ENCODE data around the gene CCT6A. TPM values are rescaled to one million over a fixed set of nuclear protein-coding genes. Genes with fewer than 3 reads are reported as not detected.
"Not testable (repeated sequence)": the region's sequence is repeated elsewhere in the genome, so short reads cannot be mapped to it uniquely, and the experiment has no call there.

CCT6A gene
- total RNA-seq, 4 donors from 2014 or later = 60.0 to 99.0 (median 77.9) TPM

- no peak for DNase-seq (ENCODE audit: low spot score in 2 of 2)
- Histone ChIP-seq H3K9me3 (no peaks in the 10 kb centered on the region), H3K36me3 (peaks cover 0 to 65% (median 0%) of the 10 kb centered on the region in 3 donors), H3K4me3 (no peak overlapping the region), H3K27me3 (no peaks in the 10 kb centered on the region), H3K4me1 (peaks cover 0 to 31% (median 10%) of the 10 kb centered on the region in 4 donors), H3K27ac (no peak overlapping the region)
- no peak for TF ChIP-seq EP300 (IDR thresholded peaks at IDR 0.05)
- no peak for TF ChIP-seq CTCF (IDR thresholded peaks at IDR 0.05)
- TF ChIP-seq POLR2A (IDR thresholded peaks at IDR 0.05) = no peak
- WGBS, 2 donors = 54 to 64% methylated on average over 11 to 13 of the region's 13 CpGs
Observed at GRCh38 chr7:56083150-56083785, 31.7 kb downstream of the CCT6A start.

DNA sequence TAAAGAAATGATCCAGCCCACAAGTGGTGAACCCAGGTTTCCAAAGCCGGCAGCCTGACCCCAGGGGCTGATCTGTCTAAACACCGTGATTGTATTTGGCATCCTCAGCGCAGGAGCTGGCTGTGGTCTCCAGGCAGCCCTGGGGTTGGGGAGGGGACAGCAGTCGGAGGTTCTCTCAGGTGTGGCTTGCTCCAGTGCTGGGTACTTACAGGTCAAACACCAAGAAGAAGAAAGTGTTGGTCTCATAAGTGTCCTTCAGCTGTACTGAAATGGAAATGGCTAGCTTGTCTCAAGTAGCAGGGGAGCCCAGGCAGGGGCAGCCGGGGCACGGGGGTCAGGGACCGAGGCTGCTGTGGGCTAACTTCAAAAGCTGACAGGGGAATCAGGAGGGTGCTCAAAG, 35.2 kb downstream of the CCT6A start:
- peaks cover 0 to 12% (median under 1%) of the 10 kb centered on the region in 4 donors for H3K4me1 ChIP-seq
- H3K36me3 ChIP-seq = peaks cover 0 to 54% (median 0%) of the 10 kb centered on the region in 3 donors
- no peak overlapping the region for H3K27ac ChIP-seq
- 90 to 95% methylated on average over 7 of the region's 7 CpGs for WGBS, 2 donors
- no peaks in the 10 kb centered on the region for H3K9me3 ChIP-seq
- H3K4me3 ChIP-seq = no peak overlapping the region
- TF ChIP-seq POLR2A (IDR thresholded peaks at IDR 0.05) (no peak), CTCF (IDR thresholded peaks at IDR 0.05) (no peak), EP300 (IDR thresholded peaks at IDR 0.05) (no peak)
- no peak for DNase-seq (ENCODE audit: low spot score in 2 of 2)
- no peaks in the 10 kb centered on the region for H3K27me3 ChIP-seq

- TF ChIP-seq POLR2A (IDR thresholded peaks at IDR 0.05) (no peak), EP300 (IDR thresholded peaks at IDR 0.05) (no peak), CTCF (IDR thresholded peaks at IDR 0.05) (no peak)
- H3K4me1 ChIP-seq = peaks cover 0 to 19% (median 7%) of the 10 kb centered on the region in 4 donors
- no peaks in the 10 kb centered on the region for H3K9me3 ChIP-seq
- no peak for DNase-seq (ENCODE audit: low spot score in 2 of 2)
- no peaks in the 10 kb centered on the region for H3K27me3 ChIP-seq
- peaks cover 0 to 48% (median 0%) of the 10 kb centered on the region in 3 donors for H3K36me3 ChIP-seq
- no peak overlapping the region for H3K27ac ChIP-seq
- 86 to 88% methylated on average over 15 to 16 of the region's 16 CpGs for WGBS, 2 donors
- H3K4me3 ChIP-seq = no peak overlapping the region
Observed at GRCh38 chr7:56087445-56087844, 35.9 kb downstream of the CCT6A start.

DNA sequence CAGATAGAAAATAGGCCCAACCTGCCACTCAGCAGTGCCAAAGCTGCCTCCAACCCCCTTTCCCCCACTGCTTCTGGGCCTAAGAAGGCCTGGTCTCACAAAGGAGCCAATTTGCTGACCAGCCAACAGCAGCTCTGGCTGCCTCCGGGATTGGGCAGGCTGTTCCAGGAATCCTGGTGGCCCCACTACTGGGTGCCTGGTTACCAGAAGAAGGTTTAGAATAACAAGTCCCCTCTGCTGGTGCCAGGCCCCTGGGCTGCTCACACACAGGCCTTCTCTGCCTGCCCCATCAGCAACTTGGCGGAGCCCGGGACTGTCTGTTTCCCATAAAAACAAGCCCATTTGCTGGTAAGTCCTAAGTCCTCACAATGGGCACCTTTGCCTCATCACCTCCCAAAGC, 40.0 kb downstream of the CCT6A start:
- H3K36me3 ChIP-seq = peaks cover 0 to 35% (median 0%) of the 10 kb centered on the region in 3 donors
- no peak overlapping the region for H3K4me3 ChIP-seq
- peak overlapping the region in 2 of 4 donors; percentile 21 to 48 for H3K27ac ChIP-seq
- TF ChIP-seq CTCF (IDR thresholded peaks at IDR 0.05) (no peak), POLR2A (IDR thresholded peaks at IDR 0.05) (no peak), EP300 (IDR thresholded peaks at IDR 0.05) (no peak)
- no peaks in the 10 kb centered on the region for H3K9me3 ChIP-seq
- peaks cover 0 to 21% (median 13%) of the 10 kb centered on the region in 4 donors for H3K4me1 ChIP-seq
- no peaks in the 10 kb centered on the region for H3K27me3 ChIP-seq
- no peak for DNase-seq (ENCODE audit: low spot score in 2 of 2)
- WGBS, 2 donors = 77 to 89% methylated on average over 3 of the region's 3 CpGs

- peaks cover 0 to 24% (median 13%) of the 10 kb centered on the region in 4 donors for H3K4me1 ChIP-seq
- not testable (repeated sequence) for DNase-seq (ENCODE audit: low spot score in 2 of 2); H3K9me3 ChIP-seq; H3K27me3 ChIP-seq; H3K4me3 ChIP-seq
- peak overlapping the region in 2 of 4 donors; percentile 21 to 48 for H3K27ac ChIP-seq
- 59 to 63% methylated on average over 6 of the region's 6 CpGs for whole genome bisulfite sequencing, 2 donors
- peaks cover 0 to 36% (median 0%) of the 10 kb centered on the region in 3 donors for H3K36me3 ChIP-seq
Observed at GRCh38 chr7:56092388-56092787, 40.8 kb downstream of the CCT6A start.

Data from tibial nerve (tissue), 4 donors.